Fibroblast of lung (primary cell): Measurements from ENCODE around the gene SDHB. TPM values are rescaled to one million over a fixed set of nuclear protein-coding genes. Genes with fewer than 3 reads are reported as not detected.

Source experiments
- DNase-seq, 2 donors: peaks; one replicate each; pipeline versions ENCODE4 v3.0.0 to v3.0.0-alpha.2; 2010; ENCODE audit warnings: low read depth in 2 of 2
- H2AFZ ChIP-seq: 2 replicates; pipeline ENCODE4 v1.5.1; 2012; ENCODE audit warnings: low read length, control low read depth, inconsistent platforms
- H3K27ac ChIP-seq: 2 replicates; pipeline ENCODE4 v1.5.1; 2011; ENCODE audit warnings: low read length, control low read depth; ENCODE audit not compliant: insufficient read depth
- H3K27me3 ChIP-seq: 2 replicates; pipeline ENCODE4 v1.5.1; 2011; ENCODE audit warnings: mild to moderate bottlenecking, low read length; ENCODE audit not compliant: control insufficient read depth, insufficient read depth
- H3K36me3 ChIP-seq: 2 replicates; pipeline ENCODE4 v1.5.1; 2011; ENCODE audit warnings: low read length; ENCODE audit not compliant: control insufficient read depth, insufficient read depth
- H3K4me1 ChIP-seq: 2 replicates; pipeline ENCODE4 v1.5.1; 2011; ENCODE audit warnings: low read length; ENCODE audit not compliant: control insufficient read depth, insufficient read depth; ENCODE audit errors: extremely low read depth
- H3K4me2 ChIP-seq: 2 replicates; pipeline ENCODE4 v1.5.1; 2011; ENCODE audit warnings: low read length, control low read depth; ENCODE audit not compliant: insufficient read depth; ENCODE audit errors: extremely low read depth
- H3K4me3 ChIP-seq, 4 experiments: fragments of 200-600 bp in 1 of 4; sonication (generic) in 1 of 4; replicated peaks in 1 of 4; 2 replicates each; pipeline ENCODE4 v1.5.1; 2011 to 2016; ENCODE audit warnings: low read length in 4 of 4, low read depth in 3 of 4, mild to moderate bottlenecking in 3 of 4, control low read depth in 2 of 4, inconsistent platforms in 1 of 4, mixed read lengths in 1 of 4; ENCODE audit not compliant: insufficient read depth in 1 of 4; ENCODE audit errors: control extremely low read depth in 1 of 4
- H3K79me2 ChIP-seq: 2 replicates; pipeline ENCODE4 v1.5.1; 2012; ENCODE audit warnings: mild to moderate bottlenecking, low read length, inconsistent platforms; ENCODE audit not compliant: control insufficient read depth, insufficient read depth
- H3K9ac ChIP-seq: 2 replicates; pipeline ENCODE4 v1.5.1; 2011; ENCODE audit warnings: mild to moderate bottlenecking, low read length, control low read depth; ENCODE audit not compliant: insufficient read depth
- H3K9me3 ChIP-seq: 2 replicates; pipeline ENCODE4 v1.5.1; 2012; ENCODE audit warnings: low read depth, low read length; ENCODE audit not compliant: control insufficient read depth, insufficient read depth
- H4K20me1 ChIP-seq: 2 replicates; pipeline ENCODE4 v1.5.1; 2011; ENCODE audit warnings: low read length; ENCODE audit not compliant: control insufficient read depth, insufficient read depth; ENCODE audit errors: extremely low read depth
- CTCF ChIP-seq, 2 donors: IDR thresholded peaks in 1 of 2; conservative IDR thresholded peaks in 1 of 2; 1 replicate in 1 of 2; 2 replicates in 1 of 2; pipeline ENCODE4 v1.5.1; 2011 to 2012; ENCODE audit warnings: low read length in 2 of 2, control low read depth in 1 of 2, inconsistent platforms in 1 of 2, low read depth in 1 of 2, mild to moderate bottlenecking in 1 of 2
- EZH2 ChIP-seq: IDR thresholded peaks from 2 replicates; pipeline ENCODE4 v1.5.1; 2012; ENCODE audit warnings: low read length, control low read depth, mild to moderate bottlenecking; ENCODE audit errors: missing control alignments
- polyA plus RNA-seq, 2 donors: library from polyadenylated mRNA; depleted of rRNA in 1 of 2; stranded (reverse) in 1 of 2; unstranded in 1 of 2; fragments of >200 nt; gene quantifications; 2 replicates each; pipeline ENCODE4 v1.2.1, GENCODE V29; 2011 to 2012; ENCODE audit warnings: missing spikeins in 1 of 2
- total RNA-seq: library from RNA; depleted of rRNA; stranded (reverse); fragments of >200 nt; gene quantifications from 2 replicates; pipeline ENCODE4 v1.2.1, GENCODE V29; 2014

SDHB gene
- total and polyA plus RNA-seq, 2 donors (not counting 1 experiment from before 2014, with no cell fraction given) = 136 to 170 TPM

- peaks cover 4% of the 10 kb centered on the region for H3K27me3 ChIP-seq
- H3K9me3 ChIP-seq = no peaks in the 10 kb centered on the region
- no peak overlapping the region for H2AFZ ChIP-seq
- H3K4me1 ChIP-seq = no peaks in the 10 kb centered on the region
- H3K27ac ChIP-seq = no peak overlapping the region
- H4K20me1 ChIP-seq = no peaks in the 10 kb centered on the region
- no peak overlapping the region for H3K4me3 ChIP-seq
- H3K9ac ChIP-seq = no peak overlapping the region
- no peaks in the 10 kb centered on the region for H3K36me3 ChIP-seq
- TF ChIP-seq EZH2 (no peak), CTCF (conservative IDR thresholded peaks at IDR 0.05 in 1 of 2, IDR thresholded peaks at IDR 0.05 in 1 of 2; ENCODE audit: low read depth in 1 of 2, low read length in 2 of 2) (no peak)
- no peak for DNase-seq
- H3K79me2 ChIP-seq = no peaks in the 10 kb centered on the region
- H3K4me2 ChIP-seq = no peak overlapping the region
Observed at GRCh38 chr1:17089506-17089905, 35.7 kb upstream of the SDHB start.

GRCh38 chr1:17086751-17087150, 32.9 kb upstream of the SDHB start:
- Histone ChIP-seq H3K9ac (no peak overlapping the region), H3K9me3 (no peaks in the 10 kb centered on the region), H2AFZ (no peak overlapping the region), H3K4me1 (no peaks in the 10 kb centered on the region), H3K36me3 (no peaks in the 10 kb centered on the region), H3K27me3 (peaks cover 4% of the 10 kb centered on the region), H3K4me3 (no peak overlapping the region), H3K79me2 (no peaks in the 10 kb centered on the region), H3K27ac (no peak overlapping the region), H3K4me2 (no peak overlapping the region), H4K20me1 (no peaks in the 10 kb centered on the region)
- no peak for TF ChIP-seq CTCF (conservative IDR thresholded peaks at IDR 0.05 in 1 of 2, IDR thresholded peaks at IDR 0.05 in 1 of 2; ENCODE audit: low read depth in 1 of 2, low read length in 2 of 2)
- no peak for DNase-seq

- Histone ChIP-seq H3K4me1 (no peaks in the 10 kb centered on the region), H2AFZ (no peak overlapping the region), H3K4me2 (no peak overlapping the region), H3K9me3 (no peaks in the 10 kb centered on the region), H3K9ac (no peak overlapping the region), H3K27me3 (peaks cover 4% of the 10 kb centered on the region), H3K36me3 (no peaks in the 10 kb centered on the region), H3K4me3 (no peak overlapping the region), H4K20me1 (no peaks in the 10 kb centered on the region), H3K27ac (no peak overlapping the region), H3K79me2 (no peaks in the 10 kb centered on the region)
- no peak for DNase-seq
- TF ChIP-seq CTCF (conservative IDR thresholded peaks at IDR 0.05 in 1 of 2, IDR thresholded peaks at IDR 0.05 in 1 of 2; ENCODE audit: low read depth in 1 of 2, low read length in 2 of 2) = no peak
Observed at GRCh38 chr1:17084787-17085186, 31.0 kb upstream of the SDHB start.
